Skeletal muscle satellite cell (primary cell): Measurements from ENCODE around the gene MTX3. TPM values are rescaled to one million over a fixed set of nuclear protein-coding genes. Genes with fewer than 3 reads are reported as not detected.

Source experiments
- H3K27me3 ChIP-seq: 2 replicates; pipeline ENCODE4 v1.7.0; 2013; ENCODE audit warnings: low read length; ENCODE audit not compliant: control insufficient read depth, insufficient read depth
- H3K36me3 ChIP-seq: 2 replicates; pipeline ENCODE4 v1.7.0; 2013; ENCODE audit warnings: mild to moderate bottlenecking, control low read depth, low read length; ENCODE audit not compliant: insufficient read depth
- H3K4me1 ChIP-seq: 2 replicates; pipeline ENCODE4 v1.7.0; 2013; ENCODE audit warnings: low read length; ENCODE audit not compliant: control insufficient read depth, insufficient read depth
- H3K4me2 ChIP-seq: 2 replicates; pipeline ENCODE4 v1.7.0; 2013; ENCODE audit warnings: mild to moderate bottlenecking, low read length
- H3K4me3 ChIP-seq: 2 replicates; pipeline ENCODE4 v1.7.0; 2013; ENCODE audit warnings: low read length
- H3K9ac ChIP-seq: 2 replicates; pipeline ENCODE4 v1.7.0; 2013; ENCODE audit warnings: mild to moderate bottlenecking, low read depth, low read length, moderate library complexity
- H3K9me3 ChIP-seq: replicated peaks from 2 replicates; pipeline ENCODE4 v1.7.0; 2013; ENCODE audit warnings: mild to moderate bottlenecking, control low read depth, low read length
- total RNA-seq: library from RNA; depleted of rRNA; stranded (reverse); fragments of >200 nt; gene quantifications from 2 replicates; pipeline ENCODE4 v1.2.3, GENCODE V29; 2012; rRNA removed

MTX3 gene, protein sequence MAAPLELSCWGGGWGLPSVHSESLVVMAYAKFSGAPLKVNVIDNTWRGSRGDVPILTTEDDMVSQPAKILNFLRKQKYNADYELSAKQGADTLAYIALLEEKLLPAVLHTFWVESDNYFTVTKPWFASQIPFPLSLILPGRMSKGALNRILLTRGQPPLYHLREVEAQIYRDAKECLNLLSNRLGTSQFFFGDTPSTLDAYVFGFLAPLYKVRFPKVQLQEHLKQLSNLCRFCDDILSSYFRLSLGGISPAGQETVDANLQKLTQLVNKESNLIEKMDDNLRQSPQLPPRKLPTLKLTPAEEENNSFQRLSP
- total RNA-seq, result 11.6 and 14.2 TPM in 2 replicates

DNA sequence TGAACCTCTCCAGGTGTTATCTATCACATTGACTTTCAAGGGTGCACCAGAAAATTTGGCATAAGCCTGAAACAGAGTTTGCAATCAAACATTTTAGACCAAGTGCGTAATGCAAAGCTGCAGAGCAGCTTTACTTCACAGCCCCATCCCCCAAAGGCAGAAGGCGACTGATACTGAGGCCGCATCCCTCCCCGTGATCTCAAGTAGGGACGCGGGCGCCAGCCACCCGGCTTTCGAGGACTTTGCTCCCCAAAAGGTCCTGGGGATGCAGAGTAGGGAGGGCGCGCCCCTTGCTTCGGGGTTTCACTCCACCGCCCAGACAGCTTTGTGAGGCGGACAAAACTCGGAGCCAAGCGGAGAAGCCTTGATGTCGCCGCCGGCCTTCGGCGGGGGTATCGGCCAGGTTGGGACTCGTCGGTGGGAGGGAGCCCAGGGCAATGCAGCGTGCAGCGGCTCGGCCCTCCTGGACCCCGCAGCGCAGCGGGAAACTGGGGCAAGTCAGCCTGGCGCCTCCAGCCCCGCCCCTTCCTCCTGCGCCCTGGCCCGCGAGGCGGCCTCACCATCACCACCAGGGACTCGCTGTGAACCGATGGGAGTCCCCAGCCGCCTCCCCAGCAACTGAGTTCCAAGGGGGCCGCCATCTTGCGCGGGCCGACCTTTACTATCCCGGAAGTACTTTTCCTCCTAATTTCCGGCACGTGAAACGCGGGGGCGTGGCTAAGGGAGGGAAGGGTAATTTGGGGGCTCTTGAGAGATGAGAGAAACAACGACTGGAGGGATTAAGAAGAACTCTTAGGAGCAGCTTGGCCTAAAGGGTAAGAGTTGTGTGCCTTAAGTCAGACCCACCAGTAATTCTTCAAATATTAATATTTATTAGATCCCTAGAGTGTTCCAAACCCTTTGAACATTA lies at the start of gene MTX3:
TSS of gene MTX3 (minus strand) at position 665 of the 910 bp plus-strand sequence. CDS start at position 641, 24 bp downstream.
- Histone ChIP-seq H3K4me2 (peak within 1 kb of the TSS; percentile 96), H3K36me3 (peaks cover 19% of the 10 kb centered on the region), H3K9ac (peak within 1 kb of the TSS; percentile 89)

DNA sequence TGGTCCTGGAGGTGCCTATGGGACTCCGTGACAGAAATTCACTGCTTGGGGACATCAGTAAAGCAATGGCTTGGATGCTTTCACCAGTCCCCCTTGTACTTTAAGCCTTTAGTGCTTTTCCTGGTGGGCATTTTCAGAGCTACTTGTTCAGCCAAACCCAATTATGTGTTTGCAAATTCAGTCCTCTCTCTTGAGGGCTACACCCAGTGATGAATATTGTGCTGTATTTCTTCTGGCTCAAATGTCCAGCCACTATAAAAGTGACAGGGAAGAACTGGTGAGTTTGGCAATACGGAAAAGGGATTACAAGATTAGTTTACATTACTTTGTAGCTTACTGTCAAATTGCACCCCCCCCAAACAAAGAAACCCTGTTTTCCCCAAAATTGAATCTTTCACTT lies 48.6 kb upstream of the MTX3 start:
- no peaks in the 10 kb centered on the region for H3K9me3 ChIP-seq
- peaks cover 69% of the 10 kb centered on the region for H3K27me3 ChIP-seq
- H3K9ac ChIP-seq, result no peak overlapping the region
- no peak overlapping the region for H3K4me2 ChIP-seq
- H3K4me1 ChIP-seq, result no peaks in the 10 kb centered on the region
- no peak overlapping the region for H3K4me3 ChIP-seq
- no peaks in the 10 kb centered on the region for H3K36me3 ChIP-seq

More for the DNA sequence above, at the start of gene MTX3:
- peaks cover 16% of the 10 kb centered on the region for H3K4me1 ChIP-seq
- no peaks in the 10 kb centered on the region for H3K9me3 ChIP-seq
- no peaks in the 10 kb centered on the region for H3K27me3 ChIP-seq
- H3K4me3 ChIP-seq, result peak within 1 kb of the TSS; percentile 95

DNA sequence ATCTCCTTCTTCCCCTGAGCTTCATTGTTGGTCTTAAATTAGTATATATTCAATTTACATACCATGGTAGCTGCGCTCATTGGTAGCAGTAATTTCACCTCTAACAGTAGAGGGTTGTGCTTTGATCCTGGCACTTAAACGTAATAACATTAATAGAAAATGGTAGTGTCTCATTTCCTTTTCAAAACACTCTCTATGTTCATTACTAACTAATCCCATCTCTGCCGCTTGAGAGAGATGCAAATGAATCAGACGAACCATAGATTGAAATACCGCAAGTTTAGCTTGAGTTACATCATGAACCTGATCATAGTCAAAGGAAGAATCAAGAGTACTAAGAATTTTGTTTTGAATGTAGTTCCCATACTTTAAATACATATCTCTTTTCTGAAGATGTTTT lies 46.3 kb upstream of the MTX3 start:
- H3K4me3 ChIP-seq, result no peak overlapping the region
- no peaks in the 10 kb centered on the region for H3K4me1 ChIP-seq
- H3K27me3 ChIP-seq, result peaks cover 87% of the 10 kb centered on the region
- no peak overlapping the region for H3K9ac ChIP-seq
- no peaks in the 10 kb centered on the region for H3K9me3 ChIP-seq
- H3K4me2 ChIP-seq, result no peak overlapping the region
- H3K36me3 ChIP-seq, result no peaks in the 10 kb centered on the region

DNA sequence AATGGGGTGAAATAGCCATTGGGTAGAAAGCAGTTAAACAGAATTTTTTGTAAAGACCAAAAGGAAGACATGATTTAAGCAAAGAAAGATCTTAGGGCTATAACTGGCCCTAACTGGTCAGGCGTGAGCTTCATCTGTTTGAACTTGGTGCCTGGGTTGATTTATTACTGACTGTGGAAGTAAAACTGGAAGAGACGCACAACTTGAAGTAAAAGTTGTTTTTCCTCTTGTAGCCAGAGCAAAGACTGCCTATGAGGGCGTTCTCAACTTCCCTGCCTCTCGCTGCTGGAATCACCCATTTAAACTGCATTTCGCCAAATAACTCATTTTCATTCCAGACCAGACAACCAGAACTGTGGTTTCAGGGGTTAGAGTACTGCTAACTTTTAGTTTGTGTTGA lies 45.6 kb upstream of the MTX3 start:
- Histone ChIP-seq H3K4me2 (no peak overlapping the region), H3K27me3 (peaks cover 82% of the 10 kb centered on the region), H3K9ac (no peak overlapping the region), H3K4me1 (no peaks in the 10 kb centered on the region), H3K36me3 (no peaks in the 10 kb centered on the region), H3K9me3 (no peaks in the 10 kb centered on the region), H3K4me3 (no peak overlapping the region)

DNA sequence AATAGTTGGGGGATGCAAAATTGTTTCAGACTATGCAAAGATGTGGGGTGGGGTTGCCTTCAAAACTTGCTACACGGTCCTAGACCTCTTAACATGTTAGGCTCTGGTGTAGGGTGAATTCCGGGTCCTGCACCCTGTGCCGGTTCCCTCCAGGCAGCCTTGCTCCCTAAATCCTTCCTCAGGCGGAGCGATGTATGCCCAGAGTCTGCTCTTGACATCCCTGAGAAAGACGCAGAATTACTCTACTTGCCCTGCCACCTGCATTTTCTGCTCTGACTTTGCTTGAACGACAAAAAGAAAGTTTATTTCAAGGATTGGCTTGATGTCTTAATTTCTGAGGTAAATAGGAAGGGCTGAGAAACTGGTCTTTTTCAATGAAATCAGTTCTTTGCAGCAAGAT lies 44.8 kb upstream of the MTX3 start:
- H3K4me1 ChIP-seq, result no peaks in the 10 kb centered on the region
- H3K4me3 ChIP-seq, result no peak overlapping the region
- H3K9me3 ChIP-seq, result no peaks in the 10 kb centered on the region
- peak overlapping the region; percentile 58 for H3K4me2 ChIP-seq
- H3K9ac ChIP-seq, result no peak overlapping the region
- no peaks in the 10 kb centered on the region for H3K36me3 ChIP-seq
- H3K27me3 ChIP-seq, result peaks cover 78% of the 10 kb centered on the region

DNA sequence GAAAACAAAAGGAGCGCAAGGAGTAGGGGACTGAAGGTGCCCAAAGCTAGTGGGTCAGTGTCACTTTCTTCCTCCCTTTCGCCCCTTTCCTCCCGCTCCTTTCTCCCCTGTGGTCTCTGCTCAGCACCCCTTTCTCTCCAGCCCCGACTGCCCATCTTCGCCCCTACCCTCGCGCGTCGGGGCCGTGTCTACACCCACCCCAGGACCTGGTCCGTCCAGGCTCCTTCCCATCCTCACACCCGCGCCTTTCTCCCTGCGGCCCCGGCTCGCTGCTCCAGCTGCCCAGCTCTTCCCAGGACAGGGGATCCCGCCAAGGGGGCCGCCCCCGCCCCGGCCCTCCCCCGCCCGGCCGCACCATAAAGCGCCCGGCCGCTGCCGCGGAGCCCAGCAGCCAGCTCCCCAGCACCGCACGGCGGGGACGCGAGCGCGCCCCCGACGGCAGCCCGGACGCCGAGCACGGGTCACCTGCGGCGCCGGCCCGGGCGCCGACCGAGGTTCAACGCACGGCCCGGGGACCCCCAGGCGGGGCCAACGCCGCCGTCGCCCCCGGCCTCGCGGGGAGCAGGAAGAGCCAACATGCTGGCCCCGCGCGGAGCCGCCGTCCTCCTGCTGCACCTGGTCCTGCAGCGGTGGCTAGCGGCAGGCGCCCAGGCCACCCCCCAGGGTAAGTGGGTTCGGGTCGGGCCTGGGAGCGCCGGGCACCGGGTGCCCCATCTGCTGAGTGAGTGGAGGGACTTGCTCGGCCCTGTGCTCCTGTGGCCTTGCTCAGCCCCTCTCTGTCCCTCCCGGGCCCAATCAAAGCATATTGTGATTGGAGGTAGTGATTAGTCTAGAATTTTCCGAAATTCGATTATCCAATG lies 44.1 kb upstream of the MTX3 start, which contains the start of gene THBS4:
TSS of gene THBS4 (plus strand) at position 387 of the 860 bp plus-strand sequence. CDS start at position 577, 190 bp downstream.
- peak within 1 kb of the TSS; percentile 58 for H3K4me2 ChIP-seq
- no peaks in the 10 kb centered on the region for H3K4me1 ChIP-seq
- H3K9ac ChIP-seq, result no peak within 1 kb of the TSS
- no peaks in the 10 kb centered on the region for H3K9me3 ChIP-seq
- peaks cover 73% of the 10 kb centered on the region for H3K27me3 ChIP-seq
- H3K36me3 ChIP-seq, result no peaks in the 10 kb centered on the region
- H3K4me3 ChIP-seq, result peak within 1 kb of the TSS; percentile 46

DNA sequence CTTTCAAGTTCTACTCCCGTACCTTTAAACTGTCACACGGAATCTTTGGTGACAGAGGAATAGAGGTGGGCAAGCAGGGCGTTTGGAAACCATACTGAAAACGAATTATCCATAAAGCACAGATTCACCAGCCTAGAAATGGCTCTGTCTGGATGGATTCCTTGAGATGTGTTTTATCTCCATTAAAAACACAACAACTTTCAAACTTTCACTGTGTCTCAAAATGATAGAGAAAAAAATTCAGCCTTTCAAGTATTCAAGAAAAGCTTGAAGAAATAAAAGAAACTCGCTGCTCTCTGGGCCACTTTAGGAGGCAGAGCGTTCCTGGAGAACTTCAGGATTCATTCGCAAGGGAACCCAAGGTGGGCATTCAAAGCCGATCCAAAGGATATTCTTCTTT lies 43.5 kb upstream of the MTX3 start:
- H3K4me3 ChIP-seq, result no peak overlapping the region
- H3K27me3 ChIP-seq, result peaks cover 67% of the 10 kb centered on the region
- peak overlapping the region; percentile 31 for H3K4me2 ChIP-seq

DNA sequence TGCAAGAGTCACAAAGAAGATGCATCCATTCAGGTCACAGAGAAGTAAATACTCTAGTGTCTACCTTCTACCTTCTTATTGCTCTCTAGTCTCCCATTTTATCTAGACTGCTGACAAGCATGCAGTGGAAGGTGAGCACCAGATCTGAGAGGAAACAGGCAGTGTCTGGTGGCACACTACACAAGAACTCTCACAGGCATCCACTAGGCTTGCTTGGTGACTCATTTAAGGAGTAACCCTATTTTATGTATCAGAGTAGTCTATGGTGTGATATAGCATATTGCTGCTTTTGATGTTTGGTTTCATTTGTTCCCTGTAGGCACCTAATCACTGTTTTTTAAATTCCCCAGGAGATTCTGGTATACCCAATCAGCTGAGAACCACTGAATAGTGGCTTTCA lies 42.5 kb upstream of the MTX3 start:
- peaks cover 59% of the 10 kb centered on the region for H3K27me3 ChIP-seq

More for the DNA sequence above, 43.5 kb upstream of the MTX3 start:
- Histone ChIP-seq H3K9ac (no peak overlapping the region), H3K9me3 (no peaks in the 10 kb centered on the region), H3K4me1 (no peaks in the 10 kb centered on the region), H3K36me3 (no peaks in the 10 kb centered on the region)

DNA sequence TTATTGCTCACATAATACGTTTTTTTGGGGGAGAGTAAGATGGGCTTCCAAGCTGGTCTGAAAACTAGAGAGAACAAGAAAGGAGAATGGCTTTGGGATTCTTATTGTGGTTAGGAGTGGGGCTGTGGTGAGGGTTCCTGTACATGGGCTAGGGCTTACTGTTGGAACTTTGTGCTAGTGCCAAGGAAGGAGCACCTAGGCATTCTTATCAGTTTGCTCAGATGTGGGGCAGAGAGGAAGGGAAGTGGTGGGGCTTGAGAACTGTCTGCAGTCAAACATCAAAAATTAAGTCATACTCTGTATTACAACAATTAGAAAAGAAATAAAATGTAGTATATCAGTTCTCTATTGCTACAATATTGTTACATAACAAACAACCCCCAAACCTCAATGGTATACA lies 40.0 kb upstream of the MTX3 start:
- Histone ChIP-seq H3K9ac (no peak overlapping the region), H3K27me3 (peaks cover 36% of the 10 kb centered on the region), H3K36me3 (no peaks in the 10 kb centered on the region), H3K4me2 (no peak overlapping the region), H3K4me1 (no peaks in the 10 kb centered on the region), H3K9me3 (no peaks in the 10 kb centered on the region), H3K4me3 (no peak overlapping the region)

More for the DNA sequence above, 42.5 kb upstream of the MTX3 start:
- Histone ChIP-seq H3K4me3 (no peak overlapping the region), H3K36me3 (no peaks in the 10 kb centered on the region), H3K9ac (no peak overlapping the region), H3K9me3 (no peaks in the 10 kb centered on the region), H3K4me1 (no peaks in the 10 kb centered on the region), H3K4me2 (no peak overlapping the region)

DNA sequence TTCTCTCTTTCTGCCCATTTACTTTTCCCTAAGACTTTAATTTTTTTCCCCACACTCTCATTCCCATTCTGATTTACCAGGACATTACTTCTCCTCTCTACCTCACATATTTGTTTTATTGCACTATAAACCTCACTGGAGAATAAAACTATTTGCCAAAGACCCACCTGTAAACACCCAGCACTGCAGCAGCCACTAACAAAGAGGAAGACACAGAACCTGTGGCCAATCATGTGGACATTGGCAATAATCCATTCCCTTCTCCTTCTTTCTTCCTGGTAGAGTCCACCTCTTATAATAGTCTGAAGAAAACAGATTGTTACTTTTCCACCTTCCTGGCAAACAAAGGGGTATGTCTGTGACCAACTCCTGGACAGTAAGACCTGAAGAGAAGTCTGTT lies 35.8 kb upstream of the MTX3 start:
- H3K4me1 ChIP-seq, result no peaks in the 10 kb centered on the region
- no peaks in the 10 kb centered on the region for H3K36me3 ChIP-seq
- H3K9ac ChIP-seq, result no peak overlapping the region
- H3K4me3 ChIP-seq, result no peak overlapping the region
- H3K27me3 ChIP-seq, result no peaks in the 10 kb centered on the region
- H3K4me2 ChIP-seq, result no peak overlapping the region
- no peaks in the 10 kb centered on the region for H3K9me3 ChIP-seq

DNA sequence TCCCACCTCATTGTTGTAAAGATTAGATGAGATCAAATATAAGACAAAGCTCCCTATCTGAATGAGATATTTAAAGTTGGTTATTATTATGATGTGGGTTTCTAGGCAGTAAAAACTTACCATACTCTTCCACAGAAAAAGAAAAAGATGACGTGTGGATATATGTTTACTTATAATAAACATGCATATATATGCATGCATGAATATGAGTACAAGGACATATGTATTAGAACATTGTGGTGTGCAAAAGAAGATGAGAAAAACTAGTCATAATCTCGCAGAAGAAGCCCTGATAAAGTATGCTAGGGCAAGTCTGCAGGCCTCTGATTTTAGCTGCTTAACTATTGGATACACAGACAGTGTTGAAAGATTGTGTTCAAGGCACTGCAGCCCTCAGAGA lies 34.0 kb upstream of the MTX3 start:
- no peaks in the 10 kb centered on the region for H3K36me3 ChIP-seq
- no peak overlapping the region for H3K9ac ChIP-seq
- no peak overlapping the region for H3K4me2 ChIP-seq
- no peaks in the 10 kb centered on the region for H3K27me3 ChIP-seq
- H3K4me1 ChIP-seq, result no peaks in the 10 kb centered on the region
- H3K9me3 ChIP-seq, result no peaks in the 10 kb centered on the region
- no peak overlapping the region for H3K4me3 ChIP-seq
